DND-41 (cell line): ENCODE measurements around the gene ISG20L2.

Source experiments
- ATAC-seq: fragments of 200-7000 bp; cut with Tn5 transposase; 3 replicates; pipeline ENCODE4 v1.9.1; 2021; ENCODE audit warnings: low read depth; ENCODE audit not compliant: insufficient read depth
- DNase-seq: peaks from one replicate; pipeline ENCODE4 v3.0.0-alpha.2; 2020
- H2AFZ ChIP-seq: 2 replicates; pipeline ENCODE4 v1.6.0; 2012; ENCODE audit warnings: low read depth, low read length
- H3K27ac ChIP-seq: 2 replicates; pipeline ENCODE4 v1.5.1; 2012; ENCODE audit warnings: low read length, inconsistent platforms
- H3K27me3 ChIP-seq: fragments of 200-600 bp; sonication (generic); 2 replicates; pipeline ENCODE4 v1.6.0; 2012; ENCODE audit warnings: low read length, mild to moderate bottlenecking, inconsistent platforms; ENCODE audit not compliant: insufficient read depth, poor library complexity
- H3K36me3 ChIP-seq: 2 replicates; pipeline ENCODE4 v1.5.1; 2012; ENCODE audit warnings: low read length, inconsistent platforms; ENCODE audit not compliant: insufficient read depth
- H3K4me1 ChIP-seq: 2 replicates; pipeline ENCODE4 v1.5.1; 2012; ENCODE audit warnings: mild to moderate bottlenecking, low read length; ENCODE audit not compliant: insufficient read depth
- H3K4me2 ChIP-seq: 2 replicates; pipeline ENCODE4 v1.6.0; 2012; ENCODE audit warnings: mild to moderate bottlenecking, moderate library complexity, low read length, inconsistent platforms; ENCODE audit not compliant: insufficient read depth
- H3K4me3 ChIP-seq, 2 experiments: fragments of 200-600 bp in 1 of 2; shearing (Covaris generic) in 1 of 2; 2 replicates each; pipeline ENCODE4 v1.5.1; 2012 to 2016; ENCODE audit warnings: inconsistent platforms in 2 of 2, low read length in 2 of 2, mild to moderate bottlenecking in 2 of 2, low read depth in 1 of 2, moderate library complexity in 1 of 2
- H3K79me2 ChIP-seq: 2 replicates; pipeline ENCODE4 v1.6.0; 2012; ENCODE audit warnings: low read length, inconsistent platforms; ENCODE audit not compliant: insufficient read depth
- H3K9ac ChIP-seq: 2 replicates; pipeline ENCODE4 v1.6.0; 2012; ENCODE audit warnings: low read depth, mild to moderate bottlenecking, inconsistent platforms, low read length, moderate library complexity
- H3K9me3 ChIP-seq: 2 replicates; pipeline ENCODE4 v1.5.1; 2012; ENCODE audit warnings: low read length, moderate library complexity, mild to moderate bottlenecking, inconsistent platforms; ENCODE audit not compliant: insufficient read depth, severe bottlenecking
- H4K20me1 ChIP-seq: 2 replicates; pipeline ENCODE4 v1.6.0; 2012; ENCODE audit warnings: low read length; ENCODE audit not compliant: insufficient read depth
- CTCF ChIP-seq: IDR thresholded peaks from 2 replicates; pipeline ENCODE4 v1.5.1; 2012; ENCODE audit warnings: borderline replicate concordance, low read length, moderate library complexity, mild to moderate bottlenecking; ENCODE audit not compliant: poor library complexity, severe bottlenecking; ENCODE audit errors: extremely low read depth
- EZH2 ChIP-seq: IDR thresholded peaks from 3 replicates; pipeline ENCODE4 v1.6.1; 2012; ENCODE audit warnings: borderline replicate concordance, low read depth, mild to moderate bottlenecking, moderate library complexity, low read length, inconsistent platforms; ENCODE audit not compliant: severe bottlenecking

ISG20L2 gene

DNA sequence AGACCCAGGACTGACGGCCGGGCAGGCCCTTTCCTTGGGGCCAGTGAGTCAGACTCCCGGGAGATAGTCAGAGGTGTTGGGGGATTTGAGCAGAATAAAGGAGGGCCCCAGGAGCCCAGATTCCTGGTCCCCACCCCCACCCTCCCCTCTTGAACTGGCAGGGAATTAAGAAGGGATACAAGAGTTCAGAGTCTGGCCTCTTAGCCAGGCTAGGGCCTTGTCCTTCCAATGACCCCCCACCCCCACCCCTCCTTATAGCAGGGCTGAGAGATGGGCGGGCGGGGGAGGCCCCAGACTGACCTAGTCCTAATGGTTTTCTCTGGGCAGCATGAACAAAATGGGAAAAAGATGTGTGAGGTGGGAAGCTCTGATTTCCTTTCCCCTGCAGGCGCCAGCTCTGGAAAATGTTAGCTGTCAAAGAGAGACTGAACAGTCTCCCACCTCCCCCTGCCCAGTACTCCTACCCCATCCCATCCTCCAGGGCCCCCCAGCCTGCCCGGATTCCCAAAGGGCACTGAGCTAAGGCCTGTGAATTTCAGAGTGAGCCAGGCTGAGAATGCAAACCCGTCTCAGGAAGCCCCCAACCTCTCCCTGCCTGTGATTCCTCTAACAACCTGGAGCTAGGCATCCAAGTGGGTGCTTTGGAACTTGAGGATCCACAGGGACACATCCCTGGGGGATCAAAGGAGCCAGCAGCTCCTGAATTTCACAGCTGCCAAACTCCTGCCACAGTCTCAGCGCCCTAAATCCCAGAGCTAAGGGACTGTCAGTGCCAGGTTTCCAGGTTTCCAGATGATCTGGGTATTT lies 17.4 kb downstream of the ISG20L2 start:
- TF ChIP-seq CTCF, result no peak
- Histone ChIP-seq H3K27me3 (peaks cover 10% of the 10 kb centered on the region), H3K36me3 (no peaks in the 10 kb centered on the region), H3K4me1 (peaks cover 9% of the 10 kb centered on the region), H3K9ac (no peak overlapping the region), H3K4me2 (no peak overlapping the region), H3K79me2 (no peaks in the 10 kb centered on the region), H3K27ac (no peak overlapping the region), H4K20me1 (peaks cover 5% of the 10 kb centered on the region), H3K9me3 (no peaks in the 10 kb centered on the region), H3K4me3 (no peak overlapping the region), H2AFZ (no peak overlapping the region)
- DNase-seq (no peak), ATAC-seq (no peak)

DNA sequence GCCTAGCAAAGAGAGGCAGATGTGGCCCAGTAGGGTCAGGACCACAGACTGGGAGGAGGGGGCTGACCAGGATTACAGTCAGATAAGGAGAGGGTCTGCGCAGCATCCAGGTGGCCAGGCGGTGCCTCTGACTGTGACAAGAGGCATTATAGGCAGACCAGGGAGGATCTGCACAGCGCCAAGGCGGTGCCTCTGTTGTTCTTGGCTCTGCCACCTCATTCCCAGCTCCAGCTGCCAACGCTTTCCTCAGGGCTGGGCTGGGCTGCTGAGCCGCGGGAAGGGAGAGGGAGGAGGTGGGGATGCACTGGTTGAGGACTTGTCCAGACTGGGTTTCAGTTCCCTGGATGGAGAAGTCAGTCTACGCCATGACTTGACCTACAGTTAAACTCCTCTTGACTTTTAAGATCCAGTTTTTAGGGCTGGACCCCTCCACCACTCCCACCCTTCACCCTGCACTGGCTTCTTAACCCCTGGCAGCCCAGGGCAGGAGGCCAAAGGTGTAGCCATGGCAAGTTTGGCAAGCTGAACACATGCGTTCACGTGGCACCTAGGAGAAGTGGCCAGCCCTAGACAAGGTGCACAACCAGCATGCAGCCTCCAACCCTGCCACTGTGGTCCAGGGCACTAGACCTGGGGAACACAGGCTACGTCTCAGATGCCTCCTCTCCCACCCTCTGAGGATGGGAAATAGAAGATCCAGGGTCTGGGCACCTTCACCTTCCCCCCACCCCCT lies 18.6 kb downstream of the ISG20L2 start:
- Histone ChIP-seq H3K4me3 (no peak overlapping the region), H2AFZ (no peak overlapping the region)
- no peak for DNase-seq

GRCh38 chr1:156709031-156709430 lies 19.5 kb downstream of the ISG20L2 start:
- TF ChIP-seq EZH2, result no peak
- no peak for TF ChIP-seq CTCF
- no peak overlapping the region for H3K9ac ChIP-seq
- H3K36me3 ChIP-seq, result no peaks in the 10 kb centered on the region
- H3K79me2 ChIP-seq, result no peaks in the 10 kb centered on the region
- H2AFZ ChIP-seq, result no peak overlapping the region
- ATAC-seq (no peak), DNase-seq (no peak)
- H3K4me2 ChIP-seq, result no peak overlapping the region
- H3K27ac ChIP-seq, result no peak overlapping the region
- H3K27me3 ChIP-seq, result peaks cover 17% of the 10 kb centered on the region
- H3K4me1 ChIP-seq, result peaks cover 24% of the 10 kb centered on the region
- no peaks in the 10 kb centered on the region for H3K9me3 ChIP-seq
- no peak overlapping the region for H3K4me3 ChIP-seq
- peaks cover 8% of the 10 kb centered on the region for H4K20me1 ChIP-seq

More for the DNA sequence above, 18.6 kb downstream of the ISG20L2 start:
- no peak overlapping the region for H3K4me2 ChIP-seq
- H3K79me2 ChIP-seq, result no peaks in the 10 kb centered on the region
- no peak overlapping the region for H3K9ac ChIP-seq
- no peak for TF ChIP-seq EZH2
- no peak for TF ChIP-seq CTCF
- no peak for ATAC-seq
- H3K27ac ChIP-seq, result no peak overlapping the region
- H4K20me1 ChIP-seq, result peaks cover 5% of the 10 kb centered on the region
- peaks cover 22% of the 10 kb centered on the region for H3K4me1 ChIP-seq
- H3K9me3 ChIP-seq, result no peaks in the 10 kb centered on the region
- H3K27me3 ChIP-seq, result peaks cover 13% of the 10 kb centered on the region
- no peaks in the 10 kb centered on the region for H3K36me3 ChIP-seq
